Measurements from ENCODE around the gene GAREM2. TPM values are rescaled to one million over a fixed set of nuclear protein-coding genes. Genes with fewer than 3 reads are reported as not detected.

Gene GAREM2
- total and polyA plus RNA-seq, 2 donors (not counting 3 experiments of a cell fraction or from before 2014, with no cell fraction given), result 3.1 to 3.7 TPM

DNA sequence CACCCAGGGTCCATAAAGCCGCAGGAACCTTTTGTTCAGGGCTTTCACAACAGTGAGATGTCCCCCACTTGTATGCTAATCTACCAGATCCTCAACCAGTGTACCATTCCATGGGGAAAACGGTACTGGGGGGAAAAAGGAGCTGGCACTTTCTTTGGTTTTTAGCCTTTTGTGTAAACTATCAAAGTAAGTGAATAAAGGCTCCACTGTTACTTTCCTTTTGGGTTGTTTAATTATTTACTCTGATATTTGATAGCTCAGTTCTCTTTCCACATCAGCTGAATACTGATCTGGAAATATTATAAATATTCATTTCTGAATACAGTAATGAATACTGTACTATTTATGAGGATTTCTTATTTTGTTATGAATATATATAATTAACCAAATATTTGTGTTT, 51.2 kb downstream of the GAREM2 start:
- Histone ChIP-seq H3K4me3 (replicated peaks in 1 of 3; ENCODE audit: insufficient read depth in 1 of 3, low read depth in 1 of 3, low read length in 3 of 3) (no peak overlapping the region), H2AFZ (ENCODE audit: low read depth, low read length) (no peak overlapping the region), H3K4me2 (ENCODE audit: insufficient read depth, low read length) (no peak overlapping the region), H4K20me1 (replicated peaks; ENCODE audit: control insufficient read depth, extremely low read depth, insufficient read depth, low read length) (no peaks in the 10 kb centered on the region), H3K9me1 (replicated peaks; ENCODE audit: control insufficient read depth, extremely low read depth, insufficient read depth, low read length) (no peaks in the 10 kb centered on the region), H3K9ac (replicated peaks; ENCODE audit: extremely low read depth, insufficient read depth, low read length) (no peak overlapping the region), H3K27me3 (ENCODE audit: control insufficient read depth in 2 of 2, insufficient read depth in 2 of 2, low read length in 2 of 2) (no peaks in the 10 kb centered on the region), H3K27ac (ENCODE audit: insufficient read depth, low read depth, low read length) (no peak overlapping the region), H3K9me3 (replicated peaks; ENCODE audit: control insufficient read depth, insufficient read depth, low read length) (no peaks in the 10 kb centered on the region), H3K79me2 (ENCODE audit: control insufficient read depth, insufficient read depth, low read length) (no peaks in the 10 kb centered on the region), H3K36me3 (ENCODE audit: control insufficient read depth in 2 of 2, extremely low read depth in 1 of 2, insufficient read depth in 2 of 2, low read length in 2 of 2) (peaks cover 3 to 16% of the 10 kb centered on the region in 2 experiments), H3K4me1 (ENCODE audit: control insufficient read depth, extremely low read depth, insufficient read depth, low read length) (peaks cover 3% of the 10 kb centered on the region)
- dilution Hi-C loops (cut with MboI; ENCODE audit: extremely low pct_ligation_motif_present, low sequenced_read_pairs), result no loop called here
- no peak for FAIRE-seq
- CTCF ChIA-PET, result interaction anchor here (0.6 kb wide), 2 partner anchors 81 to 110 kb away, joined by 3 read pairs; no protein-coding TSS in a partner anchor
- TF ChIP-seq EZH2 (IDR thresholded peaks at IDR 0.05; ENCODE audit: borderline replicate concordance, low read depth, low read length, severe bottlenecking) (no peak), JUN (IDR thresholded peaks at IDR 0.05; ENCODE audit: borderline replicate concordance, insufficient read depth, insufficient read length, low read depth) (no peak), MAX (IDR thresholded peaks at IDR 0.05; ENCODE audit: insufficient read depth, insufficient read length) (no peak), POLR2A (IDR thresholded peaks at IDR 0.05; ENCODE audit: low read depth, low read length) (no peak), POLR2AphosphoS5 (IDR thresholded peaks at IDR 0.05; ENCODE audit: insufficient read depth, low read depth, low read length) (no peak), MYC (IDR thresholded peaks at IDR 0.05; ENCODE audit: low read depth, low read length) (no peak), GATA2 (IDR thresholded peaks at IDR 0.05; ENCODE audit: insufficient read depth, insufficient read length, low read depth, low read length) (no peak), FOS (IDR thresholded peaks at IDR 0.05; ENCODE audit: borderline replicate concordance, insufficient read depth, low read length) (no peak)
- TF ChIP-seq, protein P1, sequence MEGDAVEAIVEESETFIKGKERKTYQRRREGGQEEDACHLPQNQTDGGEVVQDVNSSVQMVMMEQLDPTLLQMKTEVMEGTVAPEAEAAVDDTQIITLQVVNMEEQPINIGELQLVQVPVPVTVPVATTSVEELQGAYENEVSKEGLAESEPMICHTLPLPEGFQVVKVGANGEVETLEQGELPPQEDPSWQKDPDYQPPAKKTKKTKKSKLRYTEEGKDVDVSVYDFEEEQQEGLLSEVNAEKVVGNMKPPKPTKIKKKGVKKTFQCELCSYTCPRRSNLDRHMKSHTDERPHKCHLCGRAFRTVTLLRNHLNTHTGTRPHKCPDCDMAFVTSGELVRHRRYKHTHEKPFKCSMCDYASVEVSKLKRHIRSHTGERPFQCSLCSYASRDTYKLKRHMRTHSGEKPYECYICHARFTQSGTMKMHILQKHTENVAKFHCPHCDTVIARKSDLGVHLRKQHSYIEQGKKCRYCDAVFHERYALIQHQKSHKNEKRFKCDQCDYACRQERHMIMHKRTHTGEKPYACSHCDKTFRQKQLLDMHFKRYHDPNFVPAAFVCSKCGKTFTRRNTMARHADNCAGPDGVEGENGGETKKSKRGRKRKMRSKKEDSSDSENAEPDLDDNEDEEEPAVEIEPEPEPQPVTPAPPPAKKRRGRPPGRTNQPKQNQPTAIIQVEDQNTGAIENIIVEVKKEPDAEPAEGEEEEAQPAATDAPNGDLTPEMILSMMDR (IDR thresholded peaks at IDR 0.05; ENCODE audit: extremely low read depth in 1 of 2, insufficient read depth in 1 of 2, low read depth in 1 of 2, low read length in 2 of 2), result no peak
- no TSS peak for BruUV-seq (replicated peaks)
- intact Hi-C loops (cut with micrococcal nuclease), result no loop called here
- DNase-seq (ENCODE audit: low read depth, low spot score), result no peak
- POLR2A ChIA-PET, result no interaction called here

All from endothelial cell of umbilical vein (primary cell).